ENCODE measurements around the gene GZMA.

GZMA gene

GRCh38 chr5:55063220-55063863 is 39.1 kb upstream of the GZMA start:
- no peaks in the 10 kb centered on the region for H3K9me2 ChIP-seq (replicated peaks; ENCODE audit: control insufficient read depth, low read length)
- no peaks in the 10 kb centered on the region for H3K36me3 ChIP-seq (ENCODE audit: control insufficient read depth, low read length)
- H3K27me3 ChIP-seq (ENCODE audit: control insufficient read depth, low read length): no peaks in the 10 kb centered on the region
- H3K4me3 ChIP-seq (ENCODE audit: low read length): no peak overlapping the region
- no peaks in the 10 kb centered on the region for H4K20me1 ChIP-seq (ENCODE audit: control insufficient read depth, insufficient read depth, low read depth, low read length)
- H3K9me3 ChIP-seq (ENCODE audit: control insufficient read depth, insufficient read depth, low read length): no peaks in the 10 kb centered on the region
- no peak for TF ChIP-seq EZH2phosphoT487 (IDR thresholded peaks at IDR 0.05; ENCODE audit: borderline replicate concordance, low read length)
- no peak for TF ChIP-seq CTCF (IDR thresholded peaks at IDR 0.05; ENCODE audit: low read depth, low read length, poor library complexity, severe bottlenecking)
- no peak overlapping the region for H3K4me2 ChIP-seq (ENCODE audit: low read length)
- H3K79me2 ChIP-seq (ENCODE audit: control insufficient read depth, low read length): no peaks in the 10 kb centered on the region
- H3F3A ChIP-seq (ENCODE audit: control insufficient read depth, insufficient read depth): no peaks in the 10 kb centered on the region
- H3K27ac ChIP-seq (ENCODE audit: low read depth, low read length): no peak overlapping the region
- H3K4me1 ChIP-seq (ENCODE audit: control insufficient read depth, low read length): no peaks in the 10 kb centered on the region

- no peaks in the 10 kb centered on the region for H3K36me3 ChIP-seq (ENCODE audit: control insufficient read depth, low read length)
- H3K9me3 ChIP-seq (ENCODE audit: control insufficient read depth, insufficient read depth, low read length): no peaks in the 10 kb centered on the region
- no peak for TF ChIP-seq EZH2phosphoT487 (IDR thresholded peaks at IDR 0.05; ENCODE audit: borderline replicate concordance, low read length)
- TF ChIP-seq CTCF (IDR thresholded peaks at IDR 0.05; ENCODE audit: low read depth, low read length, poor library complexity, severe bottlenecking): no peak
- H3K27me3 ChIP-seq (ENCODE audit: control insufficient read depth, low read length): no peaks in the 10 kb centered on the region
- H3K4me3 ChIP-seq (ENCODE audit: low read length): no peak overlapping the region
- H4K20me1 ChIP-seq (ENCODE audit: control insufficient read depth, insufficient read depth, low read depth, low read length): no peaks in the 10 kb centered on the region
- H3K27ac ChIP-seq (ENCODE audit: low read depth, low read length): no peak overlapping the region
- no peaks in the 10 kb centered on the region for H3K9me2 ChIP-seq (replicated peaks; ENCODE audit: control insufficient read depth, low read length)
- no peak overlapping the region for H3K4me2 ChIP-seq (ENCODE audit: low read length)
- no peaks in the 10 kb centered on the region for H3F3A ChIP-seq (ENCODE audit: control insufficient read depth, insufficient read depth)
- no peaks in the 10 kb centered on the region for H3K4me1 ChIP-seq (ENCODE audit: control insufficient read depth, low read length)
- no peaks in the 10 kb centered on the region for H3K79me2 ChIP-seq (ENCODE audit: control insufficient read depth, low read length)
Observed at GRCh38 chr5:55063899-55064298, 38.5 kb upstream of the GZMA start.

- no peaks in the 10 kb centered on the region for H3F3A ChIP-seq (ENCODE audit: control insufficient read depth, insufficient read depth)
- no peak overlapping the region for H3K4me2 ChIP-seq (ENCODE audit: low read length)
- no peaks in the 10 kb centered on the region for H3K4me1 ChIP-seq (ENCODE audit: control insufficient read depth, low read length)
- H3K27me3 ChIP-seq (ENCODE audit: control insufficient read depth, low read length): no peaks in the 10 kb centered on the region
- H3K27ac ChIP-seq (ENCODE audit: low read depth, low read length): no peak overlapping the region
- H3K36me3 ChIP-seq (ENCODE audit: control insufficient read depth, low read length): no peaks in the 10 kb centered on the region
- TF ChIP-seq EZH2phosphoT487 (IDR thresholded peaks at IDR 0.05; ENCODE audit: borderline replicate concordance, low read length) (no peak), CTCF (IDR thresholded peaks at IDR 0.05; ENCODE audit: low read depth, low read length, poor library complexity, severe bottlenecking) (no peak)
- H3K9me3 ChIP-seq (ENCODE audit: control insufficient read depth, insufficient read depth, low read length): no peaks in the 10 kb centered on the region
- H3K4me3 ChIP-seq (ENCODE audit: low read length): no peak overlapping the region
- H4K20me1 ChIP-seq (ENCODE audit: control insufficient read depth, insufficient read depth, low read depth, low read length): no peaks in the 10 kb centered on the region
- H3K9me2 ChIP-seq (replicated peaks; ENCODE audit: control insufficient read depth, low read length): no peaks in the 10 kb centered on the region
- H3K79me2 ChIP-seq (ENCODE audit: control insufficient read depth, low read length): no peaks in the 10 kb centered on the region
Observed at GRCh38 chr5:55064523-55064922, 37.9 kb upstream of the GZMA start.
